Hepatocyte (in vitro differentiated cells): ENCODE measurements around the gene RSPH9. TPM values are rescaled to one million over a fixed set of nuclear protein-coding genes. Genes with fewer than 3 reads are reported as not detected.

Experiments
- DNase-seq: peaks from one replicate; pipeline ENCODE4 v3.0.0-alpha.2; 2016; ENCODE audit warnings: low spot score
- H2AFZ ChIP-seq: fragments of 200-600 bp; sonication (generic); 2 replicates; pipeline ENCODE4 v1.6.0; 2016; ENCODE audit warnings: antibody characterized with exemption, mild to moderate bottlenecking
- H3K27ac ChIP-seq: fragments of 200-600 bp; sonication (generic); 2 replicates; pipeline ENCODE4 v1.5.1; 2016; ENCODE audit warnings: mild to moderate bottlenecking
- H3K27me3 ChIP-seq: fragments of 200-600 bp; sonication (generic); 2 replicates; pipeline ENCODE4 v1.6.1; 2016
- H3K36me3 ChIP-seq: fragments of 200-600 bp; sonication (generic); replicated peaks from 2 replicates; pipeline ENCODE4 v1.5.1; 2016; ENCODE audit warnings: low read depth; ENCODE audit not compliant: insufficient read depth
- H3K4me1 ChIP-seq: fragments of 200-600 bp; sonication (generic); 2 replicates; pipeline ENCODE4 v1.5.1; 2016; ENCODE audit warnings: mild to moderate bottlenecking, moderate library complexity; ENCODE audit not compliant: insufficient read depth
- H3K4me2 ChIP-seq: fragments of 200-600 bp; sonication (generic); 2 replicates; pipeline ENCODE4 v1.6.0; 2016
- H3K4me3 ChIP-seq: fragments of 200-600 bp; sonication (generic); 2 replicates; pipeline ENCODE4 v1.5.1; 2016; ENCODE audit warnings: mild to moderate bottlenecking
- H3K79me2 ChIP-seq: fragments of 200-600 bp; sonication (generic); 2 replicates; pipeline ENCODE4 v1.6.0; 2017; ENCODE audit warnings: mild to moderate bottlenecking
- H3K9me2 ChIP-seq: fragments of 200-600 bp; sonication (generic); replicated peaks from 2 replicates; pipeline ENCODE4 v1.6.0; 2017; ENCODE audit warnings: mild to moderate bottlenecking; ENCODE audit not compliant: insufficient read depth
- H3K9me3 ChIP-seq: fragments of 200-600 bp; sonication (generic); 2 replicates; pipeline ENCODE4 v1.5.1; 2016; ENCODE audit warnings: low read depth, mild to moderate bottlenecking
- H4K20me1 ChIP-seq: fragments of 200-600 bp; sonication (generic); 2 replicates; pipeline ENCODE4 v1.6.0; 2016; ENCODE audit warnings: mild to moderate bottlenecking; ENCODE audit not compliant: insufficient read depth, poor library complexity, severe bottlenecking
- CTCF ChIP-seq: fragments of 200-600 bp; sonication (generic); IDR thresholded peaks from 2 replicates; pipeline ENCODE4 v1.5.1; 2016; ENCODE audit warnings: antibody characterized with exemption, mild to moderate bottlenecking; ENCODE audit not compliant: poor library complexity
- EZH2 ChIP-seq: fragments of 200-600 bp; sonication (generic); IDR thresholded peaks from 2 replicates; pipeline ENCODE4 v1.6.1; 2016; ENCODE audit warnings: antibody characterized with exemption, mild to moderate bottlenecking, borderline replicate concordance
- EZH2phosphoT487 ChIP-seq: fragments of 200-600 bp; sonication (generic); IDR thresholded peaks from one replicate; pipeline ENCODE4 v1.6.1; 2018; ENCODE audit warnings: antibody characterized with exemption, mild to moderate bottlenecking, low read depth, moderate library complexity; ENCODE audit not compliant: unreplicated experiment, severe bottlenecking
- WGBS: methylation state at CpG from one replicate; pipeline ENCODE4 v1.1.6; 2016; ENCODE audit warnings: low lambda C conversion rate; ENCODE audit errors: missing lambda C conversion rate; 5-methylcytosine and 5-hydroxymethylcytosine counted together
- polyA plus RNA-seq: library from polyadenylated mRNA; unstranded; fragments of >200 nt; fragmentation: Nextera tagmentation; extraction: Ambion mirVana; gene quantifications from 2 replicates; pipeline ENCODE4 v1.2.1, GENCODE V29; 2016
- total RNA-seq: library from RNA; depleted of rRNA; stranded (reverse); fragments of >200 nt; gene quantifications from 2 replicates; pipeline ENCODE4 v1.2.3, GENCODE V29; 2014

RSPH9 gene
- total and polyA plus RNA-seq, 2 experiments from 2014 or later = 0.73 to 1.8 TPM

GRCh38 chr6:43669050-43669921 is 24.4 kb downstream of the RSPH9 start:
- TF ChIP-seq EZH2phosphoT487 (no peak), CTCF (no peak), EZH2 (no peak)
- peak overlapping the region; percentile 60 for H3K27ac ChIP-seq
- peak; percentile 51 for DNase-seq
- 72% methylated on average over 15 of the region's 15 CpGs for WGBS
- H3K4me1 ChIP-seq = peaks cover 26% of the 10 kb centered on the region
- H4K20me1 ChIP-seq = no peaks in the 10 kb centered on the region
- H3K79me2 ChIP-seq = no peaks in the 10 kb centered on the region
- H3K27me3 ChIP-seq = no peaks in the 10 kb centered on the region
- H3K4me2 ChIP-seq = no peak overlapping the region
- no peaks in the 10 kb centered on the region for H3K9me2 ChIP-seq
- no peak overlapping the region for H3K4me3 ChIP-seq
- H3K9me3 ChIP-seq = no peaks in the 10 kb centered on the region
- no peak overlapping the region for H2AFZ ChIP-seq
- H3K36me3 ChIP-seq = no peaks in the 10 kb centered on the region

DNA sequence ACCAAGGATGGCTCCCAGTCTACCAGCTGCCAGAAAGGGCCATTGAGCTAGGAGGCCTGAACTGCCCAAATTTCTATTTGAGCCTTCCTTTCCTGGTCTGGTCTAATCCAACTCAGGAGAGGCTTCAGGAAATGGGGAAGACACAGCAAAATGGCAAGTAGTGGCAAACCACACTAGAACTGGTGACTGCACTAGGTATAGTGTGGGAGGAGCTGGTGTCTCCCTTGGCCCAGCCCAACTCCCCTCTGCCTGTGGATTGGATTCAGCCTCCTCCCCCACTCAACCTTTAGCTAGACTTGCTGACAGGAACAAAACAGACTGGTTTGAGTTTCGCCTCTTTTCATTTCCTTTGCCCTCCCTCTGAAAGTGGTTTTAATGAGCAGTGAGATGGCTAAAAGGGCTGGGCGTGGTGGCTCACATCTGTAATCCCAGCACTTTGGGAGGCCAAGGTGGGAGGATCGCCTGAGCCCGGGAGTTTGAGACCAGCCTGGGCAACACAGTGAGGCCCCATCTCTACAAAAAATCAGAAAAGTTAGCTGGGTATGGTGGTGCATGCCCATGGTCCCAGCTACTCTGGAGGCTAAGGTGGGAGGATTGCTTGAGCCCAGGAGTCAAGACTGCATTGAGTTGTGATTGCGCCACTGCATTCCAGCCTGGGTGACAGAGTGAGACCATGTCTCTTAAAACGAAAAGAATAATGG is 25.2 kb downstream of the RSPH9 start:
- WGBS = 79% methylated on average over 6 of the region's 6 CpGs
- no peaks in the 10 kb centered on the region for H3K79me2 ChIP-seq
- peaks cover 26% of the 10 kb centered on the region for H3K4me1 ChIP-seq
- no peaks in the 10 kb centered on the region for H3K9me2 ChIP-seq
- no peaks in the 10 kb centered on the region for H4K20me1 ChIP-seq
- H3K9me3 ChIP-seq = no peaks in the 10 kb centered on the region
- no peak overlapping the region for H3K4me3 ChIP-seq
- H2AFZ ChIP-seq = no peak overlapping the region
- peak overlapping the region; percentile 60 for H3K27ac ChIP-seq
- no peak overlapping the region for H3K4me2 ChIP-seq
- no peaks in the 10 kb centered on the region for H3K27me3 ChIP-seq
- no peaks in the 10 kb centered on the region for H3K36me3 ChIP-seq
- TF ChIP-seq CTCF (no peak), EZH2phosphoT487 (no peak), EZH2 (no peak)
- DNase-seq = peak; percentile 40

DNA sequence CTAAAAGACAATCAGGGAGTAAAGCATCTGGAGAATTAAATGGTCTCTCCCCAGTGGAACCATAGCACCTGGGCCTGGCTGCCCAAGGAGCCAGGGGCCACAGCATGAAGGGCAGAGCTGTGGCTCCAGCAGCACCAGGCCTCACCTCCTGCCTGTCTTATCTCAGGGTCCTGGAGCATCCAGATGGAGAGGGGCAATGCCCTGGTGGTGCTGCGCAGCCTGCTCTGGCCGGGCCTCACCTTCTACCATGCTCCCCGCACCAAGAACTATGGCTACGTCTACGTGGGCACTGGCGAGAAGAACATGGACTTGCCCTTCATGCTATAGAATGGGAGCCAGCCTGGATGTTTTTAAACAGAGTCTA is 25.8 kb downstream of the RSPH9 start:
- Histone ChIP-seq H3K4me3 (no peak overlapping the region), H3K4me2 (no peak overlapping the region), H3K36me3 (no peaks in the 10 kb centered on the region), H3K9me3 (no peaks in the 10 kb centered on the region), H3K4me1 (peaks cover 26% of the 10 kb centered on the region), H3K79me2 (no peaks in the 10 kb centered on the region), H3K27me3 (no peaks in the 10 kb centered on the region), H3K27ac (peak overlapping the region; percentile 60), H4K20me1 (no peaks in the 10 kb centered on the region), H2AFZ (no peak overlapping the region), H3K9me2 (no peaks in the 10 kb centered on the region)
- DNase-seq = no peak
- TF ChIP-seq CTCF (no peak), EZH2 (no peak), EZH2phosphoT487 (no peak)
- 98% methylated on average over 6 of the region's 6 CpGs for WGBS
